CD14-positive monocyte (primary cell): Measurements from ENCODE around the gene NCF2. TPM values are rescaled to one million over a fixed set of nuclear protein-coding genes. Genes with fewer than 3 reads are reported as not detected.

Experiments
- DNase-seq, 3 donors: peaks; one replicate each; pipeline ENCODE4 v3.0.0-alpha.2; 2011 to 2022
- H2AFZ ChIP-seq: 2 replicates; pipeline ENCODE4 v1.6.0; 2012; ENCODE audit warnings: mild to moderate bottlenecking, low read depth, low read length, inconsistent platforms; ENCODE audit not compliant: insufficient read depth, poor library complexity, severe bottlenecking
- H3K27ac ChIP-seq, 2 donors: 1 replicate in 1 of 2; 2 replicates in 1 of 2; pipeline ENCODE4 v1.5.1; 2012 to 2013; ENCODE audit warnings: low read length in 2 of 2, control low read depth in 1 of 2, inconsistent platforms in 1 of 2, low read depth in 1 of 2, mild to moderate bottlenecking in 1 of 2
- H3K27me3 ChIP-seq, 2 donors: one replicate each; pipeline versions ENCODE4 v1.6.0 to v1.6.1; 2011 to 2013; ENCODE audit warnings: low read length in 2 of 2; ENCODE audit not compliant: control insufficient read depth in 2 of 2, insufficient read depth in 2 of 2
- H3K36me3 ChIP-seq, 2 donors: replicated peaks in 1 of 2; 1 replicate in 1 of 2; 2 replicates in 1 of 2; pipeline versions ENCODE4 v1.5.1 to v1.6.1; 2012 to 2013; ENCODE audit warnings: low read length in 2 of 2, control low read depth in 1 of 2, inconsistent platforms in 1 of 2, mild to moderate bottlenecking in 1 of 2; ENCODE audit not compliant: insufficient read depth in 2 of 2, control insufficient read depth in 1 of 2
- H3K4me1 ChIP-seq, 2 donors: 1 replicate in 1 of 2; 2 replicates in 1 of 2; pipeline versions ENCODE4 v1.5.1 to v1.6.1; 2012 to 2013; ENCODE audit warnings: low read length in 2 of 2, control low read depth in 1 of 2, inconsistent platforms in 1 of 2, mild to moderate bottlenecking in 1 of 2, moderate library complexity in 1 of 2; ENCODE audit not compliant: insufficient read depth in 2 of 2, control insufficient read depth in 1 of 2
- H3K4me2 ChIP-seq: replicated peaks from 2 replicates; pipeline ENCODE3; 2012; ENCODE audit warnings: low read length, moderate library complexity, mild to moderate bottlenecking; ENCODE audit not compliant: poor library complexity, severe bottlenecking; ENCODE audit errors: extremely low read depth
- H3K4me3 ChIP-seq, 3 experiments: fragments of 200-600 bp in 1 of 3; sonication (generic) in 1 of 3; replicated peaks in 1 of 3; 1 replicate in 2 of 3; 2 replicates in 1 of 3; pipeline ENCODE4 v1.5.1; 2011 to 2013; ENCODE audit warnings: low read length in 3 of 3, mild to moderate bottlenecking in 3 of 3, control low read depth in 2 of 3, low read depth in 2 of 3, inconsistent platforms in 1 of 3, moderate library complexity in 1 of 3
- H3K79me2 ChIP-seq: 2 replicates; pipeline ENCODE4 v1.6.0; 2012; ENCODE audit warnings: mild to moderate bottlenecking, control low read depth, inconsistent platforms, low read length, moderate library complexity; ENCODE audit not compliant: insufficient read depth
- H3K9ac ChIP-seq: 2 replicates; pipeline ENCODE4 v1.6.0; 2017; ENCODE audit warnings: low read length, mild to moderate bottlenecking; ENCODE audit not compliant: insufficient read depth, poor library complexity, severe bottlenecking
- H3K9me3 ChIP-seq, 2 donors: replicated peaks in 1 of 2; 1 replicate in 1 of 2; 2 replicates in 1 of 2; pipeline versions ENCODE4 v1.5.1 to v1.6.1; 2012 to 2013; ENCODE audit warnings: low read length in 2 of 2, control low read depth in 1 of 2; ENCODE audit not compliant: control insufficient read depth in 1 of 2, insufficient read depth in 1 of 2
- H4K20me1 ChIP-seq: 2 replicates; pipeline ENCODE4 v1.6.0; 2012; ENCODE audit warnings: mild to moderate bottlenecking, low read length, control low read depth, moderate library complexity; ENCODE audit not compliant: insufficient read depth
- H3K27ac Mint-ChIP-seq, 7 donors: one replicate each; pipeline ENCODE4 v1.8.0; 2020; ENCODE audit warnings: mild to moderate bottlenecking in 7 of 7, mixed read lengths in 7 of 7, moderate library complexity in 6 of 7, inconsistent platforms in 2 of 7
- H3K27me3 Mint-ChIP-seq, 3 donors: one replicate each; pipeline ENCODE4 v1.8.0; 2021 to 2022; ENCODE audit warnings: low read depth in 3 of 3, mild to moderate bottlenecking in 3 of 3, mixed read lengths in 3 of 3, moderate library complexity in 3 of 3, inconsistent platforms in 1 of 3
- H3K36me3 Mint-ChIP-seq, 2 donors: one replicate each; pipeline ENCODE4 v1.8.0; 2020; ENCODE audit warnings: mixed read lengths in 2 of 2, inconsistent platforms in 1 of 2, mild to moderate bottlenecking in 1 of 2
- H3K4me1 Mint-ChIP-seq: one replicate; pipeline ENCODE4 v1.8.0; 2020; ENCODE audit warnings: mild to moderate bottlenecking, mixed read lengths
- H3K4me3 Mint-ChIP-seq, 2 donors: one replicate each; pipeline ENCODE4 v1.8.0; 2020; ENCODE audit warnings: mild to moderate bottlenecking in 2 of 2, mixed read lengths in 2 of 2, moderate library complexity in 1 of 2
- H3K9me3 Mint-ChIP-seq, 7 donors: one replicate each; pipeline ENCODE4 v1.8.0; 2020 to 2022; ENCODE audit warnings: mixed read lengths in 7 of 7, mild to moderate bottlenecking in 6 of 7, moderate library complexity in 6 of 7, inconsistent platforms in 2 of 7
- WGBS: methylation state at CpG from one replicate; pipeline ENCODE4 v1.1.5; 2013; ENCODE audit warnings: missing lambda C conversion rate; ENCODE audit not compliant: insufficient coverage; 5-methylcytosine and 5-hydroxymethylcytosine counted together
- intact Hi-C, 2 donors: fragments of 100-400 bp; cut with micrococcal nuclease; formaldehyde crosslinking; loops; one replicate each; pipeline versions ENCODE4 v1.15.0 to v1.15.1; 2023
- polyA plus RNA-seq, 3 donors: library from polyadenylated mRNA; depleted of rRNA in 1 of 3; unstranded in 2 of 3; stranded (reverse) in 1 of 3; fragments of 300-500 nt in 2 of 3; fragments of >200 nt in 1 of 3; fragmentation: Illumina TruSeq in 2 of 3; gene quantifications; 1 replicate in 2 of 3; 2 replicates in 1 of 3; pipeline ENCODE4 v1.2.3, GENCODE V29; 2012 to 2021
- TF ChIP-seq, protein P1 (sequence below): fragments of 200-600 bp; IDR thresholded peaks from one replicate; pipeline ENCODE4 v1.8.0; 2022; ENCODE audit warnings: antibody characterized with exemption, mild to moderate bottlenecking

The NCF2 gene
- polyA plus RNA-seq, 3 donors = 509 to 697 (median 557) TPM

DNA sequence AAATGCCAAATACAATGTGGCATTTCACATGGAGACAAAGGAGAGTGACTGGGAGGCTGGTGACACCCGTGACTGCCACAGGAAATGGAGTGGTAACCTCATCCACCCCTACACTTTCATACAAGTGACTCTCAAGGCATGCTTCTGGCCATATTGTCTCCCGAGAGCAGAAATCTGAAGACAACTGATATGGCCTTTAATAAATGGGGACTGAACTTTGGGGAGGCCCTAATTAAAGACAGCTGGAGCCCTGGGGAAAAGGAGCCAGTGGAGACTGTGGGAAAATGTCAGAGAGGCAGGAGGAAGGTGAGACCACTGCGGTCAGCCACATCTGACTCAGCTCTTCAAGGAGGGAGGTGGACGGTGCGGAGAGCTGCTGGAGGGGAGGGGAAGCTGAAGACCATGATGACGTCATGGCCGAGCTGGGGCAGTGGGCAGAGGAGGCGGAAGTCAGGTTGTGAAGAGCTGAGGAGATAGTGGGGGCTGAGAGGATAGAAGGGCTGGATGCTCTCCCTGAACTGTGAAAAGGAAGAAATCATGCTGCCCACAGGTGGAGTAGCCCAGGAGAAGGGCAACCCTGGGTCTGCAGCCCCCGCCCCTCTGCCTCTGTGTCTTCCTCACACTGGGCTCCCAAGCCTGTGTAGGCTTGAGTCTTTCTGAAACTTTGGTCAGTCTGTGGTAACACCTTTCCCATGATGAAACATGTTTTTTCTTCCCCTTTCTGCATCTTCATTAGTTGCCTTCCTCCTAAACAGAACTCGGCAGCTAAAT is 14.0 kb upstream of the NCF2 start:
- Histone ChIP-seq H3K9me3 (no peaks in the 10 kb centered on the region), H3K4me1 (peaks cover 96 to 100% of the 10 kb centered on the region in 2 donors), H3K27me3 (no peaks in the 10 kb centered on the region), H3K4me3 (peak overlapping the region in 2 of 3 experiments; percentile 3 to 62), H3K4me2 (peak overlapping the region; percentile 58), H3K27ac (peak overlapping the region; percentile 92 to 98), H3K36me3 (no peaks in the 10 kb centered on the region), H2AFZ (no peak overlapping the region), H3K9ac (peak overlapping the region; percentile 66), H4K20me1 (no peaks in the 10 kb centered on the region), H3K79me2 (peaks cover 40% of the 10 kb centered on the region)
- DNase-seq = peak; percentile 96 to 99 (median 96)
- H3K36me3 Mint-ChIP-seq = peaks cover 6 to 10% of the 10 kb centered on the region in 2 donors
- peaks cover 0 to 3% (median 0%) of the 10 kb centered on the region in 7 donors for H3K9me3 Mint-ChIP-seq
- intact Hi-C loops = loop anchor here in 1 of 2 donors (2.0 kb wide), 1 partner anchor 13 kb away; the partner anchor contains the start of gene NCF2
- H3K4me1 Mint-ChIP-seq = peaks cover 92% of the 10 kb centered on the region
- TF ChIP-seq, protein P1, sequence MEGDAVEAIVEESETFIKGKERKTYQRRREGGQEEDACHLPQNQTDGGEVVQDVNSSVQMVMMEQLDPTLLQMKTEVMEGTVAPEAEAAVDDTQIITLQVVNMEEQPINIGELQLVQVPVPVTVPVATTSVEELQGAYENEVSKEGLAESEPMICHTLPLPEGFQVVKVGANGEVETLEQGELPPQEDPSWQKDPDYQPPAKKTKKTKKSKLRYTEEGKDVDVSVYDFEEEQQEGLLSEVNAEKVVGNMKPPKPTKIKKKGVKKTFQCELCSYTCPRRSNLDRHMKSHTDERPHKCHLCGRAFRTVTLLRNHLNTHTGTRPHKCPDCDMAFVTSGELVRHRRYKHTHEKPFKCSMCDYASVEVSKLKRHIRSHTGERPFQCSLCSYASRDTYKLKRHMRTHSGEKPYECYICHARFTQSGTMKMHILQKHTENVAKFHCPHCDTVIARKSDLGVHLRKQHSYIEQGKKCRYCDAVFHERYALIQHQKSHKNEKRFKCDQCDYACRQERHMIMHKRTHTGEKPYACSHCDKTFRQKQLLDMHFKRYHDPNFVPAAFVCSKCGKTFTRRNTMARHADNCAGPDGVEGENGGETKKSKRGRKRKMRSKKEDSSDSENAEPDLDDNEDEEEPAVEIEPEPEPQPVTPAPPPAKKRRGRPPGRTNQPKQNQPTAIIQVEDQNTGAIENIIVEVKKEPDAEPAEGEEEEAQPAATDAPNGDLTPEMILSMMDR = no peak
- H3K4me3 Mint-ChIP-seq = peak overlapping the region; percentile 53 to 76
- WGBS = 6% methylated on average over 9 of the region's 10 CpGs
- H3K27me3 Mint-ChIP-seq = no peaks in the 10 kb centered on the region
- peak overlapping the region; percentile 99 to 100 (median 100) for H3K27ac Mint-ChIP-seq

DNA sequence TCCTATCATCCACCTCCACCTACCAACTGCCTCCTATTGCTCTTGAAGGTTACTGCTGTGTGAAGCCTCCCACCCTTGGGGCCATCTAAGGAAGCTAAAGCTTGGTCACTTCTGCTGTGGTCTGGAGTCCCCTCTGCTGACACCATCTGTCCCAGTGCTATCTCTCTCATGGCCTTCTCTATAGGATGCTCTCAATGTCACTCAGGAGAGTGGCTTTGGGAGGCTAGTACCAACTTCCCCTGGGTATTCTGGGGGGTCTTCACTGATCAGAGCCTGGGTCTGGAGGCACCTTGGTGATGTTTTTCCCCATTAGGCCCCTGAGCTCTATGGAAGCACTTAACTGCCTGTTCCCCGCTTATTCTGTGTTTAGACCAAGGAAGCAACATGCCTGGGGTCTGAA is 12.3 kb upstream of the NCF2 start:
- no peak for DNase-seq
- no peak overlapping the region for H3K4me2 ChIP-seq
- H3K27me3 ChIP-seq = no peaks in the 10 kb centered on the region
- no peaks in the 10 kb centered on the region for H3K9me3 ChIP-seq
- Mint-ChIP-seq H3K9me3 (peaks cover 0 to 3% (median 0%) of the 10 kb centered on the region in 7 donors), H3K27ac (peak overlapping the region; percentile 31 to 100 (median 100)), H3K4me3 (no peak overlapping the region), H3K36me3 (peaks cover 4 to 15% of the 10 kb centered on the region in 2 donors), H3K27me3 (no peaks in the 10 kb centered on the region), H3K4me1 (peaks cover 93% of the 10 kb centered on the region)
- H3K27ac ChIP-seq = peak overlapping the region; percentile 8 to 98
- no peaks in the 10 kb centered on the region for H3K36me3 ChIP-seq
- H2AFZ ChIP-seq = no peak overlapping the region
- TF ChIP-seq, protein P1 = no peak
- no peak overlapping the region for H3K4me3 ChIP-seq
- no peak overlapping the region for H3K9ac ChIP-seq
- peaks cover 89 to 99% of the 10 kb centered on the region in 2 donors for H3K4me1 ChIP-seq
- intact Hi-C loops = no loop called here
- WGBS = 100% methylated on average over 1 of the region's 1 CpG
- H4K20me1 ChIP-seq = no peaks in the 10 kb centered on the region
- peaks cover 27% of the 10 kb centered on the region for H3K79me2 ChIP-seq
